ENCODE results near the gene ZNF57. TPM values are rescaled to one million over a fixed set of nuclear protein-coding genes. Genes with fewer than 3 reads are reported as not detected.
"Not testable (repeated sequence)": the region's sequence is repeated elsewhere in the genome, so short reads cannot be mapped to it uniquely, and the experiment has no call there.

Gene ZNF57
- total and polyA plus RNA-seq, 2 experiments from 2014 or later, result 6.4 to 10.8 TPM

DNA sequence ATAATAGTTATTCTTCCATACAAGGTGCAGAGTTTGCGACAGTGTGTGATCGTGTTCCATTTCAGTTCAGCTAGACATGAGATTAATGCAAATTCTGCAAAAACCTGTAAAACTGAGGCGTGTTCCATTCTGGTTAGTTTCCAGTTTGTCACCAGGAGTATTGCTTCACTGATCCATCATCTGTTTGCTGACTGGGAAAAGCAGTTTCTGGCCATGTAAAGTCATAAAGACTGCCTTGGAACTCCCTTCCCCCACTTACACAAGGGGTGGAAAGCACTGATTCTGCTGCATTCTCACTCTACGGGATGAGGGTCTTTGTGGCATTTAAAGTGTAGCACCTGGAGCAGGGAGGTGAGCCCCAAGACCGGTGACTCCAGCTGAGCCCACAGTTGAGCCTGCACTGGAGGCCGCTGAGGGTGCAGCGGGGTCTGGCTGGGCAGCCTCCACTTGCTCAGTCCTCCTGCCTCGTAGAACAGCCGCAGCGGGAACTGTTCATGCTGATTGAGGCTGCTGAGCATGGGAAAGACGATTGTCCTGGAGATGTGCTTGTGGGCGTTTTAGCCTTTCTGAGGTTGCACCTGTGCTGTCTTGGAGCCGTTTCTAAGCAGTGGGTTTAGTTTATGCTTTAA, 2.0 kb downstream of the ZNF57 start:
- no peak for DNase-seq (ENCODE audit: low spot score)
- H3K4me1 Mint-ChIP-seq, result no peaks in the 10 kb centered on the region
- TF ChIP-seq STAT1 (IDR thresholded peaks at IDR 0.05; ENCODE audit: unreplicated experiment) (no peak), ZNF331 (CRISPR knock-in tag; IDR thresholded peaks at IDR 0.05; ENCODE audit: low read depth) (no peak)
- Histone ChIP-seq H3K36me3 (ENCODE audit: insufficient read depth) (no peaks in the 10 kb centered on the region), H2AFZ (no peak overlapping the region), H3K27ac (ENCODE audit: low read depth) (no peak overlapping the region), H3K4me1 (ENCODE audit: insufficient read depth) (no peaks in the 10 kb centered on the region; the same call in 1 of the 2 replicates), H4K20me1 (replicated peaks; ENCODE audit: insufficient read depth) (peaks cover 13% of the 10 kb centered on the region), H3K27me3 (ENCODE audit: insufficient read depth) (no peaks in the 10 kb centered on the region), H3K9me2 (ENCODE audit: insufficient read depth) (no peaks in the 10 kb centered on the region), H3K79me2 (replicated peaks; ENCODE audit: insufficient read depth) (peaks cover 64% of the 10 kb centered on the region), H3K4me3 (no peak overlapping the region), H3K4me2 (no peak overlapping the region), H3F3A (replicated peaks; ENCODE audit: low read depth) (no peaks in the 10 kb centered on the region)
- no peak overlapping the region for H3K4me3 Mint-ChIP-seq
- no peak overlapping the region for H3K27ac Mint-ChIP-seq
- peaks cover 22% of the 10 kb centered on the region for H3K36me3 Mint-ChIP-seq (ENCODE audit: low read depth)
- peaks cover 5% of the 10 kb centered on the region for H3K27me3 Mint-ChIP-seq (ENCODE audit: insufficient read depth, low read depth, poor library complexity)
- ATAC-seq, result no peak
- H3K9me3 Mint-ChIP-seq, result peaks cover 77% of the 10 kb centered on the region

GRCh38 chr19:2903326-2903725, 2.6 kb downstream of the ZNF57 start:
- H3K27ac Mint-ChIP-seq; H3K27me3 Mint-ChIP-seq (ENCODE audit: insufficient read depth, low read depth, poor library complexity); H3K4me2 ChIP-seq; H3K36me3 ChIP-seq (ENCODE audit: insufficient read depth); H3K27me3 ChIP-seq (ENCODE audit: insufficient read depth); H3K27ac ChIP-seq (ENCODE audit: low read depth); H3K4me3 ChIP-seq; H3K4me3 Mint-ChIP-seq; H3K9me2 ChIP-seq (ENCODE audit: insufficient read depth); H2AFZ ChIP-seq; ATAC-seq; DNase-seq (ENCODE audit: low spot score); H3K4me1 ChIP-seq (ENCODE audit: insufficient read depth); H3K4me1 Mint-ChIP-seq; H3F3A ChIP-seq (replicated peaks; ENCODE audit: low read depth): not testable (repeated sequence)
- Histone ChIP-seq H4K20me1 (replicated peaks; ENCODE audit: insufficient read depth) (peaks cover 16% of the 10 kb centered on the region), H3K79me2 (replicated peaks; ENCODE audit: insufficient read depth) (peaks cover 70% of the 10 kb centered on the region)
- Mint-ChIP-seq H3K36me3 (ENCODE audit: low read depth) (peaks cover 18% of the 10 kb centered on the region), H3K9me3 (peaks cover 75% of the 10 kb centered on the region)

DNA sequence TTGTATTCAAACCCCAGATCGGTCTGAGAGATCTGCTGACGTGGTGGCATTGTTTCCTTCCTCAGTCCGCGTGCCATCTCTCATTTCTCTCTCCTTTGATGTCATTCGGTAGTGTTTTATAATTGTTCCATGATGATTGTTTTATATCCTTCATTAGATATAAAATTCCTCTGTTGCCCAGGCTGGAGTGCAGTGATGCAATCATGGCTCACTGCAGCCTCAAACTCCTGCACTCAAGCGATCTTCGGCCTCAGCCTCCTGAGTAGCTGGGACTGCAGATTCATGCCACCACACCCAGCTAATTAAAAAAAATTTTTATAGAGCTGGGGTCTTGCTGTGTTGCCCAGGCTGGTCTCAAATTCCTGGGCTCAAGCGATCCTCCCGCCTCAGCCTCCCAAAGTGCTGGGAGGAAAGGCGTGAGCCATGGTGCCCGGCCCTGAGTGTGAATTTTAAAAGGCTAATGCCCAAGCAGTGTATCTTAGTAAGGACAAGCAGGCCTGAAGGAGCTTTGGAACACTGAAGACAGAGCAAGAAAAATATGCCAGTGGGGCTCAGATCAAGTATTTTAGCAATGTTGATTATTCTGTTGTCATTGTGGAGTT, 5.3 kb downstream of the ZNF57 start:
- DNase-seq (ENCODE audit: low spot score) (no peak), ATAC-seq (no peak)
- Histone ChIP-seq H4K20me1 (replicated peaks; ENCODE audit: insufficient read depth) (peaks cover 21% of the 10 kb centered on the region), H3K4me2 (no peak overlapping the region), H3K36me3 (ENCODE audit: insufficient read depth) (no peaks in the 10 kb centered on the region), H3K79me2 (replicated peaks; ENCODE audit: insufficient read depth) (peaks cover 81% of the 10 kb centered on the region), H3K27ac (ENCODE audit: low read depth) (no peak overlapping the region), H2AFZ (no peak overlapping the region), H3K9me2 (ENCODE audit: insufficient read depth) (no peaks in the 10 kb centered on the region), H3K4me3 (no peak overlapping the region), H3K27me3 (ENCODE audit: insufficient read depth) (no peaks in the 10 kb centered on the region), H3F3A (replicated peaks; ENCODE audit: low read depth) (no peaks in the 10 kb centered on the region), H3K4me1 (ENCODE audit: insufficient read depth) (no peaks in the 10 kb centered on the region; the same call in 1 of the 2 replicates)
- Mint-ChIP-seq H3K9me3 (peaks cover 70% of the 10 kb centered on the region), H3K27me3 (ENCODE audit: insufficient read depth, low read depth, poor library complexity) (peaks cover 7% of the 10 kb centered on the region), H3K36me3 (ENCODE audit: low read depth) (peaks cover 21% of the 10 kb centered on the region), H3K27ac (no peak overlapping the region), H3K4me3 (no peak overlapping the region), H3K4me1 (no peaks in the 10 kb centered on the region)
- TF ChIP-seq REST (IDR thresholded peaks at IDR 0.05; ENCODE audit: unreplicated experiment), result no peak
- TF ChIP-seq JUNB (IDR thresholded peaks at IDR 0.05; ENCODE audit: unreplicated experiment), result no peak
- TF ChIP-seq EZH2 (IDR thresholded peaks at IDR 0.05; ENCODE audit: low read depth, unreplicated experiment), result no peak
- no peak for TF ChIP-seq ETS1 (IDR thresholded peaks at IDR 0.05)
- TF ChIP-seq CTCF (conservative IDR thresholded peaks at IDR 0.05; ENCODE audit: low read depth in 2 of 2), result no peak
- no peak for TF ChIP-seq STAT1 (IDR thresholded peaks at IDR 0.05; ENCODE audit: unreplicated experiment)
